Ovary (tissue), 9 donors: ENCODE data around the gene VSTM2B. TPM values are rescaled to one million over a fixed set of nuclear protein-coding genes. Genes with fewer than 3 reads are reported as not detected.
"Not testable (repeated sequence)": the region's sequence is repeated elsewhere in the genome, so short reads cannot be mapped to it uniquely, and the experiment has no call there.

ENCODE experiments used
- DNase-seq, 5 donors: peaks; one replicate each; pipeline ENCODE4 v3.0.0-alpha.2; 2019 to 2020
- H3K27ac ChIP-seq, 2 donors: fragments of 200-600 bp; one replicate each; pipeline versions ENCODE4 v1.5.1 to v1.8.0; 2019 to 2022
- H3K27me3 ChIP-seq: fragments of 200-600 bp; one replicate; pipeline ENCODE4 v1.8.0; 2022
- H3K36me3 ChIP-seq: fragments of 200-600 bp; sonication (generic); one replicate; pipeline ENCODE4 v1.5.1; 2019
- H3K4me1 ChIP-seq: one replicate; pipeline ENCODE4 v1.8.1; 2013; ENCODE audit warnings: mild to moderate bottlenecking, moderate library complexity; ENCODE audit not compliant: insufficient read depth
- H3K4me3 ChIP-seq: fragments of 200-600 bp; sonication (generic); one replicate; pipeline ENCODE4 v1.5.1; 2017
- H3K9me3 ChIP-seq, 2 donors: fragments of 200-600 bp in 1 of 2; sonication (generic) in 1 of 2; one replicate each; pipeline versions ENCODE4 v1.5.1 to v1.8.1; 2013 to 2019; ENCODE audit warnings: mild to moderate bottlenecking in 1 of 2, moderate library complexity in 1 of 2
- CTCF ChIP-seq, 3 donors: fragments of 450-650 bp in 2 of 3; fragments of 200-600 bp in 1 of 3; IDR thresholded peaks; one replicate each; pipeline versions ENCODE4 v1.5.1 to v1.8.0; 2016 to 2022; ENCODE audit warnings: antibody characterized with exemption in 3 of 3, mild to moderate bottlenecking in 1 of 3
- EP300 ChIP-seq: sonication (generic); formaldehyde crosslinking; IDR thresholded peaks from one replicate; pipeline ENCODE4 v1.6.1; 2017; ENCODE audit warnings: antibody characterized with exemption
- POLR2A ChIP-seq: fragments of 450-650 bp; IDR thresholded peaks from one replicate; pipeline ENCODE4 v1.6.1; 2017; ENCODE audit warnings: antibody characterized with exemption, mild to moderate bottlenecking, moderate library complexity
- WGBS, 3 donors: extraction: QIAGEN DNeasy Blood & Tissue Kit in 1 of 3; methylation state at CpG; one replicate each; pipeline versions ENCODE4 v1.1.5 to v1.1.7; 2013 to 2017; 5-methylcytosine and 5-hydroxymethylcytosine counted together
- intact Hi-C, 4 donors: fragments of 100-400 bp; cut with DNase I; formaldehyde crosslinking; loops; one replicate each; pipeline versions ENCODE4 v1.11.0 to v1.15.1; 2022 to 2023
- polyA plus RNA-seq, 2 donors: library from polyadenylated mRNA; stranded (reverse); fragments of 200-250 nt in 1 of 2; fragments of 350-450 nt in 1 of 2; fragmentation: Illumina TruSeq in 1 of 2; extraction: RNeasy Lipid Tissue Mini Kit (QIAGEN cat#74804) in 1 of 2; gene quantifications; one replicate each; pipeline ENCODE4 v1.2.3, GENCODE V29; 2013 to 2014
- total RNA-seq, 7 donors: library from RNA; depleted of rRNA in 2 of 7; stranded (reverse); fragments of >200 nt in 2 of 7; fragmentation: NEBNext Ultra II Directional in 3 of 7; extraction: Animal tissue kit (Norgen Biotek cat#: 25700) in 3 of 7; gene quantifications; one replicate each; pipeline versions ENCODE4 v1.1.0 to v1.2.4, GENCODE V29; 2016 to 2023
- donor health status: DM: no; HTN: no; CAD: no; lungs with moderate emphysema.
- donor health status: DM: no; HTN: no; CAD: no.
- donor health status: Bipolar disorder and iron deficiency.
- donor health status: DM: yes; HTN: yes; CAD: no.
- donor health status: DM: no; HTN: no; CAD: no.
- donor health status: DM: yes; HTN: yes; CAD: no.

Gene VSTM2B
- total and polyA plus RNA-seq, 9 donors: 0.13 TPM; not detected in 8

GRCh38 chr19:29543381-29543780 is 17.6 kb downstream of the VSTM2B start:
- intact Hi-C loops: no loop called here
- peak in 1 of 5 donors; percentile 2 for DNase-seq
- Histone ChIP-seq H3K36me3 (no peaks in the 10 kb centered on the region), H3K9me3 (no peaks in the 10 kb centered on the region), H3K27ac (no peak overlapping the region), H3K4me3 (no peak overlapping the region), H3K4me1 (no peaks in the 10 kb centered on the region), H3K27me3 (no peaks in the 10 kb centered on the region)
- TF ChIP-seq POLR2A: no peak
- no peak for TF ChIP-seq CTCF (IDR thresholded peaks at IDR 0.05)
- TF ChIP-seq EP300: no peak
- WGBS, 3 donors: 47 to 72% (median 59%) methylated on average over 2 of the region's 2 CpGs

- no peaks in the 10 kb centered on the region for H3K27me3 ChIP-seq
- DNase-seq: peak in 1 of 5 donors; percentile 7
- WGBS, 3 donors: 78 to 82% (median 80%) methylated on average over 15 of the region's 15 CpGs
- TF ChIP-seq CTCF (IDR thresholded peaks at IDR 0.05): no peak
- no peak for TF ChIP-seq EP300
- no peak for TF ChIP-seq POLR2A
- no peaks in the 10 kb centered on the region for H3K36me3 ChIP-seq
- intact Hi-C loops: no loop called here
- no peak overlapping the region for H3K27ac ChIP-seq
- H3K4me1 ChIP-seq: no peaks in the 10 kb centered on the region
- no peaks in the 10 kb centered on the region for H3K9me3 ChIP-seq
- no peak overlapping the region for H3K4me3 ChIP-seq
These were observed 19.0 kb downstream of the VSTM2B start for GRCh38 chr19:29544656-29545360.

- DNase-seq, H3K9me3 ChIP-seq, H3K36me3 ChIP-seq, H3K27ac ChIP-seq, H3K4me3 ChIP-seq, intact Hi-C loops, H3K27me3 ChIP-seq, H3K4me1 ChIP-seq: not testable (repeated sequence)
- WGBS, 3 donors: 81 to 93% (median 89%) methylated on average over 4 of the region's 4 CpGs
These were observed 19.7 kb downstream of the VSTM2B start for GRCh38 chr19:29545447-29545846.

- no peak for TF ChIP-seq POLR2A
- no peak for TF ChIP-seq CTCF (IDR thresholded peaks at IDR 0.05)
- TF ChIP-seq EP300: no peak
- no peaks in the 10 kb centered on the region for H3K36me3 ChIP-seq
- DNase-seq: peak in 1 of 5 donors; percentile 6
- H3K9me3 ChIP-seq: no peaks in the 10 kb centered on the region
- no peak overlapping the region for H3K27ac ChIP-seq
- WGBS, 3 donors: 62 to 69% (median 65%) methylated on average over 8 of the region's 8 CpGs
- no peaks in the 10 kb centered on the region for H3K4me1 ChIP-seq
- no peaks in the 10 kb centered on the region for H3K27me3 ChIP-seq
- intact Hi-C loops: no loop called here
- no peak overlapping the region for H3K4me3 ChIP-seq
These were observed 20.2 kb downstream of the VSTM2B start for GRCh38 chr19:29545866-29546582.
